HuH-7 (cell line): ENCODE data around the gene RBM15B.
A peak's percentile ranks its signal among the peaks of the same experiment; 100 is the strongest.
"Not testable (repeated sequence)": the region's sequence is repeated elsewhere in the genome, so short reads cannot be mapped to it uniquely, and the experiment has no call there.

Source experiments
- DNase-seq: peaks from one replicate; pipeline ENCODE4 v3.0.0; 2011; ENCODE audit warnings: low spot score

RBM15B gene

GRCh38 chr3:51378065-51378464 lies 13.0 kb upstream of the RBM15B start:
- no peak for DNase-seq

- no peak for DNase-seq
Observed at GRCh38 chr3:51378726-51379125, 12.4 kb upstream of the RBM15B start.

GRCh38 chr3:51379301-51379700 lies 11.8 kb upstream of the RBM15B start:
- DNase-seq = no peak

GRCh38 chr3:51379746-51380455 lies 11.2 kb upstream of the RBM15B start:
- no peak for DNase-seq

- DNase-seq = no peak
Observed at GRCh38 chr3:51380601-51381332, 10.3 kb upstream of the RBM15B start.

GRCh38 chr3:51381333-51381705 lies 9.8 kb upstream of the RBM15B start:
- no peak for DNase-seq

GRCh38 chr3:51382076-51382745 lies 8.9 kb upstream of the RBM15B start:
- no peak for DNase-seq

GRCh38 chr3:51382947-51383578 lies 8.0 kb upstream of the RBM15B start:
- DNase-seq = no peak

GRCh38 chr3:51384055-51384725 lies 6.9 kb upstream of the RBM15B start:
- no peak for DNase-seq

GRCh38 chr3:51384726-51385473 lies 6.2 kb upstream of the RBM15B start, which contains the start of gene MANF:
TSS of gene MANF (plus strand) at chr3:51385291. CDS start at chr3:51385343, 52 bp downstream.
- peak; percentile 100 for DNase-seq

- DNase-seq = no peak
Observed at GRCh38 chr3:51385621-51386091, 5.4 kb upstream of the RBM15B start.

- no peak for DNase-seq
Observed at GRCh38 chr3:51386159-51386851, 4.8 kb upstream of the RBM15B start.

- DNase-seq = no peak
Observed at GRCh38 chr3:51386852-51387229, 4.2 kb upstream of the RBM15B start.

- DNase-seq = not testable (repeated sequence)
Observed at GRCh38 chr3:51387281-51387680, 3.8 kb upstream of the RBM15B start.

- DNase-seq = no peak
Observed at GRCh38 chr3:51388286-51389029, 2.6 kb upstream of the RBM15B start.

GRCh38 chr3:51389423-51390183 lies 1.5 kb upstream of the RBM15B start:
- DNase-seq = peak; percentile 85

- no peak for DNase-seq
Observed at GRCh38 chr3:51390246-51391074, 625 bp upstream of the RBM15B start.
